GM19193 (cell line): ENCODE data around the gene LRRC10B.

Experiments used
- POLR2A ChIP-seq: IDR thresholded peaks from 4 replicates; pipeline ENCODE4 v1.6.1; 2011; ENCODE audit not compliant: insufficient read depth, insufficient read length; ENCODE audit errors: extremely low read depth

The LRRC10B gene

GRCh38 chr11:61514050-61514917 lies 5.7 kb downstream of the LRRC10B start:
- TF ChIP-seq POLR2A, result no peak

- TF ChIP-seq POLR2A, result no peak
These were observed 7.1 kb downstream of the LRRC10B start for GRCh38 chr11:61515686-61516085.

GRCh38 chr11:61516191-61516590 lies 7.6 kb downstream of the LRRC10B start:
- no peak for TF ChIP-seq POLR2A

- no peak for TF ChIP-seq POLR2A
These were observed 8.4 kb downstream of the LRRC10B start for GRCh38 chr11:61516675-61517572.

GRCh38 chr11:61518032-61518795 lies 9.7 kb downstream of the LRRC10B start:
- no peak for TF ChIP-seq POLR2A

GRCh38 chr11:61522881-61523280 lies 14.3 kb downstream of the LRRC10B start:
- no peak for TF ChIP-seq POLR2A

- no peak for TF ChIP-seq POLR2A
These were observed 15.9 kb downstream of the LRRC10B start for GRCh38 chr11:61524446-61524845.

GRCh38 chr11:61524963-61525587 lies 16.5 kb downstream of the LRRC10B start:
- TF ChIP-seq POLR2A, result no peak

GRCh38 chr11:61526229-61526628 lies 17.7 kb downstream of the LRRC10B start:
- no peak for TF ChIP-seq POLR2A

GRCh38 chr11:61526956-61527731 lies 18.6 kb downstream of the LRRC10B start:
- TF ChIP-seq POLR2A, result no peak

- TF ChIP-seq POLR2A, result no peak
These were observed 19.6 kb downstream of the LRRC10B start for GRCh38 chr11:61528114-61528513.

GRCh38 chr11:61529537-61530225 lies 21.1 kb downstream of the LRRC10B start:
- no peak for TF ChIP-seq POLR2A

GRCh38 chr11:61531044-61531443 lies 22.5 kb downstream of the LRRC10B start:
- no peak for TF ChIP-seq POLR2A
